Astrocyte (in vitro differentiated cells and primary cell): Measurements from ENCODE around the gene ASF1B. TPM values are rescaled to one million over a fixed set of nuclear protein-coding genes. Genes with fewer than 3 reads are reported as not detected.

ENCODE experiments used
- DNase-seq: peaks from one replicate; pipeline ENCODE4 v3.0.0-alpha.2; 2010; ENCODE audit warnings: low read depth
- FAIRE-seq: peaks from 2 replicates; lab custom pipeline; 2011; peaks lifted over from hg19 to GRCh38; lab: Jason Lieb, UNC
- H2AFZ ChIP-seq: 2 replicates; pipeline ENCODE4 v1.6.0; 2012; ENCODE audit warnings: low read depth, low read length, inconsistent platforms
- H3K27ac ChIP-seq: 2 replicates; pipeline ENCODE4 v1.5.1; 2011; ENCODE audit warnings: low read depth, low read length, inconsistent platforms
- H3K27me3 ChIP-seq: 2 replicates; pipeline ENCODE4 v1.6.0; 2011; ENCODE audit warnings: low read length, inconsistent platforms; ENCODE audit not compliant: insufficient read depth
- H3K36me3 ChIP-seq: 2 replicates; pipeline ENCODE4 v1.5.1; 2011; ENCODE audit warnings: low read length, inconsistent platforms; ENCODE audit not compliant: insufficient read depth
- H3K4me1 ChIP-seq: 2 replicates; pipeline ENCODE4 v1.5.1; 2011; ENCODE audit warnings: low read length, inconsistent platforms; ENCODE audit not compliant: insufficient read depth
- H3K4me2 ChIP-seq: 2 replicates; pipeline ENCODE4 v1.6.0; 2012; ENCODE audit warnings: low read length, inconsistent platforms
- H3K4me3 ChIP-seq: 2 replicates; pipeline ENCODE4 v1.5.1; 2011; ENCODE audit warnings: low read depth, mild to moderate bottlenecking, low read length, inconsistent platforms; ENCODE audit not compliant: insufficient read depth
- H3K79me2 ChIP-seq: 2 replicates; pipeline ENCODE4 v1.6.0; 2012; ENCODE audit warnings: mild to moderate bottlenecking, low read length, inconsistent platforms; ENCODE audit not compliant: insufficient read depth
- H3K9ac ChIP-seq: 2 replicates; pipeline ENCODE4 v1.6.0; 2012; ENCODE audit warnings: mild to moderate bottlenecking, low read length, inconsistent platforms
- H3K9me3 ChIP-seq: 2 replicates; pipeline ENCODE4 v1.5.1; 2012; ENCODE audit warnings: low read depth, mild to moderate bottlenecking, low read length, inconsistent platforms; ENCODE audit not compliant: insufficient read depth
- H4K20me1 ChIP-seq: 2 replicates; pipeline ENCODE4 v1.6.0; 2012; ENCODE audit warnings: low read length, inconsistent platforms; ENCODE audit not compliant: insufficient read depth
- H3K27ac Mint-ChIP-seq: one replicate; pipeline ENCODE4 v1.8.0; 2021; ENCODE audit warnings: mild to moderate bottlenecking, mixed read lengths; ENCODE audit not compliant: unreplicated experiment
- H3K27me3 Mint-ChIP-seq: one replicate; pipeline ENCODE4 v1.8.0; 2021; ENCODE audit warnings: low read depth, mixed read lengths; ENCODE audit not compliant: unreplicated experiment
- H3K36me3 Mint-ChIP-seq: one replicate; pipeline ENCODE4 v1.8.0; 2021; ENCODE audit warnings: low read depth, mixed read lengths; ENCODE audit not compliant: unreplicated experiment
- H3K4me1 Mint-ChIP-seq: one replicate; pipeline ENCODE4 v1.8.0; 2021; ENCODE audit warnings: low read depth, mixed read lengths; ENCODE audit not compliant: unreplicated experiment
- H3K4me3 Mint-ChIP-seq: one replicate; pipeline ENCODE4 v1.8.0; 2021; ENCODE audit warnings: mild to moderate bottlenecking, moderate library complexity, mixed read lengths; ENCODE audit not compliant: unreplicated experiment
- H3K9me3 Mint-ChIP-seq: one replicate; pipeline ENCODE4 v1.8.0; 2021; ENCODE audit warnings: mild to moderate bottlenecking, mixed read lengths; ENCODE audit not compliant: unreplicated experiment
- CTCF ChIP-seq: IDR thresholded peaks from 2 replicates; pipeline ENCODE4 v1.5.1; 2011; ENCODE audit warnings: low read depth, mild to moderate bottlenecking, inconsistent platforms, low read length, moderate library complexity; ENCODE audit not compliant: insufficient read depth
- EZH2 ChIP-seq: IDR thresholded peaks from 2 replicates; pipeline ENCODE4 v1.6.1; 2012; ENCODE audit warnings: mild to moderate bottlenecking, low read length, inconsistent platforms; ENCODE audit not compliant: insufficient read depth
- total RNA-seq: library from RNA; stranded (reverse); gene quantifications from 2 replicates; pipeline ENCODE4 v1.2.1, GENCODE V29; 2021

Gene ASF1B
- total RNA-seq, 1 donor from 2014 or later = 1.9 TPM

- peaks cover 7% of the 10 kb centered on the region for H3K9me3 ChIP-seq
- no peak for TF ChIP-seq CTCF
- H3K4me1 Mint-ChIP-seq = peaks cover 5% of the 10 kb centered on the region
- H3K4me1 ChIP-seq = peaks cover 13% of the 10 kb centered on the region
- no peak overlapping the region for H2AFZ ChIP-seq
- peak overlapping the region; percentile 44 for H3K4me3 ChIP-seq
- peaks cover 6% of the 10 kb centered on the region for H3K9me3 Mint-ChIP-seq
- H3K79me2 ChIP-seq = no peaks in the 10 kb centered on the region
- H3K36me3 Mint-ChIP-seq = peaks cover 16% of the 10 kb centered on the region
- FAIRE-seq (no peak), DNase-seq (no peak)
- H3K27ac ChIP-seq = no peak overlapping the region
- H3K9ac ChIP-seq = no peak overlapping the region
- H4K20me1 ChIP-seq = peaks cover 11% of the 10 kb centered on the region
- H3K4me2 ChIP-seq = peak overlapping the region; percentile 81
- no peaks in the 10 kb centered on the region for H3K27me3 ChIP-seq
- peak overlapping the region; percentile 81 for H3K4me3 Mint-ChIP-seq
- no peaks in the 10 kb centered on the region for H3K27me3 Mint-ChIP-seq
- peaks cover 6% of the 10 kb centered on the region for H3K36me3 ChIP-seq
- no peak overlapping the region for H3K27ac Mint-ChIP-seq
These were observed 47.6 kb downstream of the ASF1B start for GRCh38 chr19:14088634-14089411.

- no peak for FAIRE-seq
- DNase-seq = no peak
- Histone ChIP-seq H3K79me2 (no peaks in the 10 kb centered on the region), H3K4me2 (no peak overlapping the region), H3K4me1 (peaks cover 11% of the 10 kb centered on the region), H4K20me1 (peaks cover 11% of the 10 kb centered on the region), H3K27me3 (no peaks in the 10 kb centered on the region), H3K9ac (no peak overlapping the region), H3K36me3 (peaks cover 6% of the 10 kb centered on the region), H3K4me3 (no peak overlapping the region), H2AFZ (no peak overlapping the region), H3K9me3 (no peaks in the 10 kb centered on the region), H3K27ac (no peak overlapping the region)
- Mint-ChIP-seq H3K27ac (no peak overlapping the region), H3K4me3 (no peak overlapping the region), H3K36me3 (peaks cover 9% of the 10 kb centered on the region), H3K9me3 (no peaks in the 10 kb centered on the region), H3K27me3 (no peaks in the 10 kb centered on the region), H3K4me1 (peaks cover 1% of the 10 kb centered on the region)
- no peak for TF ChIP-seq EZH2
- no peak for TF ChIP-seq CTCF
These were observed 50.3 kb downstream of the ASF1B start for GRCh38 chr19:14086098-14086497.

GRCh38 chr19:14085309-14085995 lies 50.9 kb downstream of the ASF1B start, which contains the start of gene C19orf67:
C19orf67 (minus strand) TSS chr19:14085783; CDS start chr19:14085627, 156 bp downstream.
- TF ChIP-seq EZH2 (no peak), CTCF (no peak)
- FAIRE-seq (no peak), DNase-seq (no peak)
- Histone ChIP-seq H4K20me1 (peaks cover 11% of the 10 kb centered on the region), H3K36me3 (peaks cover 6% of the 10 kb centered on the region), H3K79me2 (no peaks in the 10 kb centered on the region), H3K4me3 (no peak within 1 kb of the TSS), H3K9ac (no peak within 1 kb of the TSS), H3K4me1 (peaks cover 11% of the 10 kb centered on the region), H3K27ac (no peak within 1 kb of the TSS), H3K4me2 (no peak within 1 kb of the TSS), H3K9me3 (no peaks in the 10 kb centered on the region), H2AFZ (no peak within 1 kb of the TSS), H3K27me3 (no peaks in the 10 kb centered on the region)
- peaks cover 1% of the 10 kb centered on the region for H3K4me1 Mint-ChIP-seq
- H3K9me3 Mint-ChIP-seq = no peaks in the 10 kb centered on the region
- no peaks in the 10 kb centered on the region for H3K27me3 Mint-ChIP-seq
- H3K4me3 Mint-ChIP-seq = no peak within 1 kb of the TSS
- no peak within 1 kb of the TSS for H3K27ac Mint-ChIP-seq
- peaks cover 9% of the 10 kb centered on the region for H3K36me3 Mint-ChIP-seq
